ENCODE data around the gene CEACAM1. TPM values are rescaled to one million over a fixed set of nuclear protein-coding genes. Genes with fewer than 3 reads are reported as not detected.

CEACAM1 gene
- total and polyA plus RNA-seq, 9 of the 15 experiments (the other 6 are each of a cell fraction or from before 2014, with no cell fraction given) = 0.04 to 0.16 (median 0.10) TPM; not detected in 1

DNA sequence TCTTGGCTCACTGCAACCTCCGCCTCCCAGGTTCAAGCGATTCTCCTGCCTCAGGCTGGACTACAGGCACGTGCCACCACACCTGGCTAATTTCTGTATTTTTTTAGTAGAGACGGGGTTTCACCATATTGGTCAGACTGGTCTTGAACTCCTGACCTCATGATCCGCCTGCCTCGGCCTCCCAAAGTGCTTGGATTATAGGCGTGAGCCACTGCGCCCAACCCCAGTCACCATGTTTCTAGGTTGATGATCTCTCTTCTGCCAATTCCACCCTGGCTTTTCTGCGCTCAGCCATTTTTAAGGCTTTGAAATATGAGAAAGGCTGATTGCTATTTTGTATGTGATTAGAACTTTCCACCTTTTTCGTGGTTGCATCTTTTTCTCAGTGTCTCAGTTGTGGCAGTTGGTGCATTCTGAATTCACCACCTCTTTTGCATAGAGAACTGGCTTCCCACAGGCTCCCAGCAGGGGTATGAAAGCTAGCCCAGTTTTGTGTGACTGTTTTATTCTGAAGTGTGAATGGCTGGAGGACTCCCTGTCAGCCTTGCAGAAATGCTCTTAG lies 15.5 kb downstream of the CEACAM1 start:
- no peak for FAIRE-seq
- BruUV-seq (replicated peaks) = no TSS peak
- H2AFZ ChIP-seq (ENCODE audit: low read depth, low read length) = no peak overlapping the region
- H3K79me2 ChIP-seq (ENCODE audit: control insufficient read depth, insufficient read depth, low read length) = no peaks in the 10 kb centered on the region
- no peaks in the 10 kb centered on the region for H3K36me3 ChIP-seq (ENCODE audit: control insufficient read depth, insufficient read depth, low read length)
- ChIA-PET CTCF (ENCODE audit: low intra/inter-chr PET ratio) (interaction anchor here (0.5 kb wide), 1 partner anchor 97 kb away, joined by 3 read pairs; no protein-coding TSS in a partner anchor), POLR2A (interaction anchor here (0.6 kb wide), 1 partner anchor 130 kb away, joined by 3 read pairs; no protein-coding TSS in a partner anchor)
- ATAC-seq = no peak
- H4K20me1 ChIP-seq (replicated peaks; ENCODE audit: control insufficient read depth, insufficient read depth, low read length) = no peaks in the 10 kb centered on the region
- peaks cover 0 to 4% of the 10 kb centered on the region in 2 experiments; a peak in 2 of 5 replicates for H3K27me3 ChIP-seq (ENCODE audit: control insufficient read depth in 2 of 2, insufficient read depth in 2 of 2, low read length in 2 of 2)
- no peaks in the 10 kb centered on the region for H3K9me3 ChIP-seq (replicated peaks; ENCODE audit: control insufficient read depth, insufficient read depth, low read depth, low read length)
- intact Hi-C loops (cut with micrococcal nuclease) = no loop called here
- no peak overlapping the region for H3K4me3 ChIP-seq
- no peak overlapping the region for H3K9ac ChIP-seq (ENCODE audit: insufficient read depth in 1 of 2, low read depth in 2 of 2, low read length in 2 of 2)
- H3K9me1 ChIP-seq (ENCODE audit: control insufficient read depth, insufficient read depth, low read length) = no peaks in the 10 kb centered on the region
- 2% methylated on average over 8 of the region's 10 CpGs for WGBS (ENCODE audit: insufficient coverage, low coverage, missing lambda C conversion rate)
- no peak for TF ChIP-seq ZNF174 (CRISPR knock-in tag; IDR thresholded peaks at IDR 0.05)
- no peak for TF ChIP-seq ZNF551 (CRISPR knock-in tag; IDR thresholded peaks at IDR 0.05)
- no peak for TF ChIP-seq HSF4 (CRISPR knock-in tag; IDR thresholded peaks at IDR 0.05; ENCODE audit: borderline replicate concordance)
- no peak for TF ChIP-seq ZNF77 (CRISPR knock-in tag; IDR thresholded peaks at IDR 0.05)
- no peak for TF ChIP-seq ELF1 (tag; IDR thresholded peaks at IDR 0.05)
- TF ChIP-seq ESRRB (CRISPR knock-in tag; IDR thresholded peaks at IDR 0.05; ENCODE audit: borderline replicate concordance) = no peak
- TF ChIP-seq ZNF436 (CRISPR knock-in tag; IDR thresholded peaks at IDR 0.05) = no peak
- TF ChIP-seq, protein P1, sequence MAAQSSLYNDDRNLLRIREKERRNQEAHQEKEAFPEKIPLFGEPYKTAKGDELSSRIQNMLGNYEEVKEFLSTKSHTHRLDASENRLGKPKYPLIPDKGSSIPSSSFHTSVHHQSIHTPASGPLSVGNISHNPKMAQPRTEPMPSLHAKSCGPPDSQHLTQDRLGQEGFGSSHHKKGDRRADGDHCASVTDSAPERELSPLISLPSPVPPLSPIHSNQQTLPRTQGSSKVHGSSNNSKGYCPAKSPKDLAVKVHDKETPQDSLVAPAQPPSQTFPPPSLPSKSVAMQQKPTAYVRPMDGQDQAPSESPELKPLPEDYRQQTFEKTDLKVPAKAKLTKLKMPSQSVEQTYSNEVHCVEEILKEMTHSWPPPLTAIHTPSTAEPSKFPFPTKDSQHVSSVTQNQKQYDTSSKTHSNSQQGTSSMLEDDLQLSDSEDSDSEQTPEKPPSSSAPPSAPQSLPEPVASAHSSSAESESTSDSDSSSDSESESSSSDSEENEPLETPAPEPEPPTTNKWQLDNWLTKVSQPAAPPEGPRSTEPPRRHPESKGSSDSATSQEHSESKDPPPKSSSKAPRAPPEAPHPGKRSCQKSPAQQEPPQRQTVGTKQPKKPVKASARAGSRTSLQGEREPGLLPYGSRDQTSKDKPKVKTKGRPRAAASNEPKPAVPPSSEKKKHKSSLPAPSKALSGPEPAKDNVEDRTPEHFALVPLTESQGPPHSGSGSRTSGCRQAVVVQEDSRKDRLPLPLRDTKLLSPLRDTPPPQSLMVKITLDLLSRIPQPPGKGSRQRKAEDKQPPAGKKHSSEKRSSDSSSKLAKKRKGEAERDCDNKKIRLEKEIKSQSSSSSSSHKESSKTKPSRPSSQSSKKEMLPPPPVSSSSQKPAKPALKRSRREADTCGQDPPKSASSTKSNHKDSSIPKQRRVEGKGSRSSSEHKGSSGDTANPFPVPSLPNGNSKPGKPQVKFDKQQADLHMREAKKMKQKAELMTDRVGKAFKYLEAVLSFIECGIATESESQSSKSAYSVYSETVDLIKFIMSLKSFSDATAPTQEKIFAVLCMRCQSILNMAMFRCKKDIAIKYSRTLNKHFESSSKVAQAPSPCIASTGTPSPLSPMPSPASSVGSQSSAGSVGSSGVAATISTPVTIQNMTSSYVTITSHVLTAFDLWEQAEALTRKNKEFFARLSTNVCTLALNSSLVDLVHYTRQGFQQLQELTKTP (IDR thresholded peaks at IDR 0.05; ENCODE audit: low read depth in 1 of 2, partially characterized antibody in 2 of 2) = no peak
- no peak for TF ChIP-seq TCF7 (IDR thresholded peaks at IDR 0.05; ENCODE audit: borderline replicate concordance)
- TF ChIP-seq NCOA4 (IDR thresholded peaks at IDR 0.05; ENCODE audit: partially characterized antibody) = no peak
- no peak for TF ChIP-seq MEIS2 (IDR thresholded peaks at IDR 0.05; ENCODE audit: partially characterized antibody)
- TF ChIP-seq, protein P2, sequence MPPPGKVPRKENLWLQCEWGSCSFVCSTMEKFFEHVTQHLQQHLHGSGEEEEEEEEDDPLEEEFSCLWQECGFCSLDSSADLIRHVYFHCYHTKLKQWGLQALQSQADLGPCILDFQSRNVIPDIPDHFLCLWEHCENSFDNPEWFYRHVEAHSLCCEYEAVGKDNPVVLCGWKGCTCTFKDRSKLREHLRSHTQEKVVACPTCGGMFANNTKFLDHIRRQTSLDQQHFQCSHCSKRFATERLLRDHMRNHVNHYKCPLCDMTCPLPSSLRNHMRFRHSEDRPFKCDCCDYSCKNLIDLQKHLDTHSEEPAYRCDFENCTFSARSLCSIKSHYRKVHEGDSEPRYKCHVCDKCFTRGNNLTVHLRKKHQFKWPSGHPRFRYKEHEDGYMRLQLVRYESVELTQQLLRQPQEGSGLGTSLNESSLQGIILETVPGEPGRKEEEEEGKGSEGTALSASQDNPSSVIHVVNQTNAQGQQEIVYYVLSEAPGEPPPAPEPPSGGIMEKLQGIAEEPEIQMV (tag; conservative IDR thresholded peaks at IDR 0.05; ENCODE audit: low read depth) = no peak
- DNase-seq (ENCODE audit: extremely low read depth in 1 of 4, low spot score in 3 of 4) = no peak
- no peaks in the 10 kb centered on the region for H3K4me1 ChIP-seq (replicated peaks in 1 of 2; ENCODE audit: control insufficient read depth in 2 of 2, insufficient read depth in 2 of 2, low read length in 2 of 2)
- in situ Hi-C loops (cut with MboI) = no loop called here
- no peak overlapping the region for H3K4me2 ChIP-seq (ENCODE audit: insufficient read depth, low read length)
- no peak overlapping the region for H3K27ac ChIP-seq (ENCODE audit: extremely low read depth, low read depth, low read length)

Data from K562 (cell line).